ENCODE results near the gene RBM46.

Gene RBM46

DNA sequence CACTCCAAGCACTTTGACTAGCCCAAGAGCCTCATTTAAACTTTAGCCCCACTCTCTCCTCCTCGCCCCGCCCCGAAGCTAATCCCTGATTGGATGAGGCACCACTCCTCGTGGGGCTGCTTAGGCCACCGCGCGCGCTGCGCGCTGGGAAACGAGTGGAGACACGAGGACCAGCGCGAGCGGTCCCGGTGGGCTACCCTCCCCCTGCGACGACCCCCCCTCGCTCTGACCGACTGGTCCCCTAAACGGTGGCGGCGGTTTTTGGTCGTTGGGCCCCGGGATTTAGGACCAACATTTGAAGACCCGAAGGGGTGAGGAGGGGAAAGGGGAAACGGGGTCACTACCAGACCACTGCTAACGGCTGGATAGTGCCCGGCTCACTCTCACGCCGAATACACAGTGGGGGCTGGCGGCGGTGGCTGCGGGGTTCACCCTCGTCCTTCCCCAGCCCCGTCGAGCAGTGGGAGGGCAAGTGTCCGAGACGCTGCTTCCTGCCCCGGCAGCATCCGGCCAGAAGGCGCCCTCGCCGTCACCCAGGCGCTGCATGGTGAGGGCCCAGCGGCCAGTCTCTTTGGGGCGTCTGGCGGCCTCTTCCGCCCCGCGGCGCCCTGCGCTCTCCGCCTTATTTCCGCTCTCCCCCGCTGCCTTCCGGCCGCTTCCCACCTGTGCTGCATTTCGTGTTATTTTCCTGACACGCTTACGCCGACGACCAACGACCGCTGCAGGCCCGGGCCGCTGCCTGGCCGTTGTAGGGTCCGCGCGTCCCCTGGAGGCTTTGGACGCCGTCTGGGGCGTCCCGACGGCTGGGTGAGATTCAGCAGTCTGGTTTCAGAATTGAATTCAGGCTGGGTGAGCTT lies at the start of gene RBM46:
Gene RBM46, plus strand, starts transcription at position 147 of the 857 bp plus-strand sequence. CDS start 15,481 bp downstream, outside the sequence.
- DNase-seq, result no peak

- DNase-seq, result no peak
Measured at GRCh38 chr4:154731756-154732155, 49.3 kb upstream of the RBM46 start.

DNA sequence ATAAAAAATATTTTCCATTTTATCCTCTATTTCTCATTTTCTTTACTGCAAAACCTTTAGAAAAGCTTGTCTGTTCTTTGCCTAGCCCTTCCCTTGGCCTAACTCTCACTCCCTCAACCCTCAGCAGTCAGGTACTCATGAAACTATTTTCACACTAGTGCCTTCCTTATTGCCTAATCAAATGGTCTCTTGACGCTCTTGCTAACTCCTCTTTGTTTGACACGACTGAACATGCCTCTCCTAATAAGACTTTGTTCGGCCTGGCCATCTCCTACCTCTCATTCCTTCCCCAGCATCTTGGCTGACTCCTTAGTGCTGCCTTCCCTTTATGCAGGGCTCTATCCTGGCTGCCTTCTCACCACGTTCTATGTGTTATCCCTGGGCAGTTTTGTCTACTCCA lies 48.4 kb upstream of the RBM46 start:
- DNase-seq, result no peak

GRCh38 chr4:154736770-154737169 lies 44.3 kb upstream of the RBM46 start:
- no peak for DNase-seq

GRCh38 chr4:154738426-154738825 lies 42.6 kb upstream of the RBM46 start:
- no peak for DNase-seq

- no peak for DNase-seq
Measured at GRCh38 chr4:154739111-154739510, 42.0 kb upstream of the RBM46 start.

DNA sequence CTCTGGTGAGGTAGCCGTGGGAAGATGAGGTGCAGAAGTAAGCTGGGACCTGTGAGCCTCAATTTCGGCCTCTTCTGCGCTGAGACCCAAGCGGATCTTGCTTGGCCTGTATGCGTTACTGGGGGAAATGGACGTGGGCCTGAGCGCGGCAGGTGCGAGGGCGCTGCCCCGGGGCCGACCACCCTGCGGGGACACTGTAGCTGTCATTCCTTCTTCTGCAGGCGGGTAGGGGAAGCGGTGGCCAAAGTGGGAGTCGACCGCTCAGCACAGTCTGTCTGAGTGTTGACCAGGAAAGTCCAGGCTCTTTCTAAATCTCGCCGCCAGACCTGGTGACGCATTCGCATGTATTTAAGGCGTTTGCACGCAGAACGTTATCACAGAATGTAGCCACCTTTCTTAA lies 40.6 kb upstream of the RBM46 start:
- no peak for DNase-seq

DNA sequence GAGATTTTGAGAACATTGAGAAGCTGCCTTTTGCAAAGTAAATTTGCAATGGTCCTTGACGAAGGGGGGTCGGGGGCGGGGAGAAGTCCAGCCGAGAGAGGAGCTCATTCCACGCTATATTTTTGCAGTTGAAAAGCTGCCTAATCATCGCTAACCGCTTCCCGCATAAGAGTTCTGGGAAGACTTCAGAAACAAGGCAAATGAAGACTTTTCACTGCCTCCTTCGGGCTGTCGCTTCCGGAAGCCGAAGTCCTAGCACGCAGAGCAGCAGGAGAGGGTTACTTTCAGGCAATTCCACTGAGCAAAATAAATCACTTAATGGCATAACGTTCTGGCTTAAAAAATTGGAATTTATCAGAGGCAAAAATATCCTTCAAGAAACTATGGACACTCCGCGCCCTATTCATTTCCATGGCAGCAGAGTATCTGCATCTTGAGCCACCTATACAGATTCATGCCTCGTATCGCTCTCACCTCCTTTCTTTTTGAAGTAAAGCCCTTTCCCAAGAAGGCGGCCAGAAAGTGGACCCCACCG lies 39.9 kb upstream of the RBM46 start:
- no peak for DNase-seq

- DNase-seq, result no peak
Measured at GRCh38 chr4:154741922-154742850, 38.9 kb upstream of the RBM46 start.

GRCh38 chr4:154743683-154744340 lies 37.3 kb upstream of the RBM46 start, which contains the start of gene LRAT:
LRAT (plus strand) TSS chr4:154744000; CDS start chr4:154744327, 327 bp downstream.
- DNase-seq, result no peak

DNA sequence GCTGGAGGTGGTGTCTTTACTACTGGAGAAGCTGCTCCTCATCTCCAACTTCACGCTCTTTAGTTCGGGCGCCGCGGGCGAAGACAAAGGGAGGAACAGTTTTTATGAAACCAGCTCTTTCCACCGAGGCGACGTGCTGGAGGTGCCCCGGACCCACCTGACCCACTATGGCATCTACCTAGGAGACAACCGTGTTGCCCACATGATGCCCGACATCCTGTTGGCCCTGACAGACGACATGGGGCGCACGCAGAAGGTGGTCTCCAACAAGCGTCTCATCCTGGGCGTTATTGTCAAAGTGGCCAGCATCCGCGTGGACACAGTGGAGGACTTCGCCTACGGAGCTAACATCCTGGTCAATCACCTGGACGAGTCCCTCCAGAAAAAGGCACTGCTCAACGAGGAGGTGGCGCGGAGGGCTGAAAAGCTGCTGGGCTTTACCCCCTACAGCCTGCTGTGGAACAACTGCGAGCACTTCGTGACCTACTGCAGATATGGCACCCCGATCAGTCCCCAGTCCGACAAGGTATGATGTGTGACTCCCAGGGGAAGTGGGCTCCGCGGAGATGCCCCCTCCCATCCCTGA lies 36.6 kb upstream of the RBM46 start:
- DNase-seq, result no peak

DNA sequence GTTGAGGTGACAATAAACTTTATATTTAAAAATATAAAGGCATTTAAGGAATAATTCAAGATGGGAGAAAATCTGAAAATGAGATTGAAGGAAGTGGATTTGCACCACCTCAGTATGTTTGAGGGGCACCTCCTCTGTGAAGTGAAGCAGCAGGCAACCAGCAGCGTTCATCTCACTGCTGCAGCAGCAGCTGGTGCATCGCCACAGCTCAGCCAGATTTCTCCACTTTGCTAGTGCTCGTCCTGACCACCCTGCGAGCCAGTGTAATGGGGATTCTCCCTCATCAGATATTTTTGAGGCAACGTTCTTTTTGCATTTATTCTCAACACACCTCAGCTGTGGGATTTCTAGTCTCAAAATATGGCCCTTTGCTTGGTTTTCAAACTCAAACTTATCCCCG lies 23.4 kb upstream of the RBM46 start:
- no peak for DNase-seq

- no peak for DNase-seq
Measured at GRCh38 chr4:154760895-154761294, 20.2 kb upstream of the RBM46 start.

DNA sequence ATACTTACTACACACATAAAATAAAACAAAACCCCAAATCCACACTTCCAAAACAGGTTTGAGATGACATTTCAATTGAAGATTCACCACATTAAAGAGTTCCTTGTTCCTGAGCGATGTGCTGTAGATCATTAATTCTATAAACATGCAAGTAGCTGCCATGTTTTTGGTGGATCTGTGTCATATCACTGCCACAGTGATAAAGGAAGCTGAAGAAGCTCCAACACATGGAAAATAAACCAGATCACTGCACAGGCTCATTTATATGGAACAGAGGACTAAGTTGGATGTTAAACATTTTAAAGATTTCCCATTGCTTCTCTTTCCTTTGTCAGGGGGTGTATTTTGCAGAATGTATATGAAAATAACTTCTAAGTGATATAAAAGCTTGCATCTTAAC lies 2.8 kb upstream of the RBM46 start:
- DNase-seq, result no peak

DNA sequence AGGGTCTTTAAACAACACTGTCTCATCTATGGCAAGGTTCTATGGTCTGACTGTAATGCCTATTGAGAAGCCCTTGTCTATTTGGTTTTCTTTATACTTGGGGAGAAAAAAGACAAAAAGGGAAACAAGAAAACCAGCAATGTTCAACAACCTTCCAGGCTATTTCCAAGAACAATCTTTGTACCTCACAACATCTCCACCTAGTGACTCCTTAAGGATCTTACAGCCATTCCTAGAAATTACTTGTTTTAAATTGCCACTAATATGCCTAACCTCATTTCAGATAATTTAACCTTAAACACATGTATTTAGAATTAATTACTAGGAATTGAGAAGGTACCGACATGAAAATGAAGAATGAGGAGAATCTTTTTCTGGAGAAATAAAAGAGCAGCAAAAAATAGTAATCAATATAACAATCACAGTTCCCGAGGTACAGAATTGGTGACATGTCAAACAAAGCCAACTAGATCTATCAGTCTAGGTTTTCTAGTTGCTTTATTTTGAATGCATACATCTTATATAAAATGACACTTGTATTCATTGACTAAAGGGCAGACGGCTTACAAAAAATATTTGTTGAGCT lies 1.6 kb upstream of the RBM46 start:
- DNase-seq, result peak; percentile 4

- no peak for DNase-seq
Measured at GRCh38 chr4:154781983-154782293, 866 bp downstream of the RBM46 start.

- DNase-seq, result peak; percentile 15
Measured at GRCh38 chr4:154807042-154807630, 26.1 kb downstream of the RBM46 start.

- DNase-seq, result no peak
Measured at GRCh38 chr4:154818230-154818629, 37.2 kb downstream of the RBM46 start.

- no peak for DNase-seq
Measured at GRCh38 chr4:154822775-154823174, 41.7 kb downstream of the RBM46 start.

DNA sequence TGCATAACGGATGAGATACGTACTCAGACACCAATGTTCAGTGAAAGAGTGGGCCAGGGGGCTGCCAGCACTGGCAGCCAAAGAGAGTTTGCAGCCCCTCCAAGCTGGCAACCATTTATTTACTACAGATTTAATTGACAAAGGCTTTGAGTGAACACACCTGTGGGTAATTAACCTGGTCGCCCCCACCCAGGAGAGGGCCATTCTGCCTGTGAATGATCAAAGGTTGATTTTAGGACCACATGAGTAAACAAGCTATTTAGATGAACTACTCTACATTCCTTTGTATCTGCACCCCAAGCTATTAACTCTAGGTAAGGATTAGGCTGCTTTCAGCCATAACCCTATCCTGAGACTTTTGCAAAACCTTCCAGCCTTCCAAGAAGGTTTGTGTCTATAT lies 55.0 kb downstream of the RBM46 start:
- DNase-seq, result no peak

- DNase-seq, result no peak
Measured at GRCh38 chr4:154836513-154836912, 55.4 kb downstream of the RBM46 start.

DNA sequence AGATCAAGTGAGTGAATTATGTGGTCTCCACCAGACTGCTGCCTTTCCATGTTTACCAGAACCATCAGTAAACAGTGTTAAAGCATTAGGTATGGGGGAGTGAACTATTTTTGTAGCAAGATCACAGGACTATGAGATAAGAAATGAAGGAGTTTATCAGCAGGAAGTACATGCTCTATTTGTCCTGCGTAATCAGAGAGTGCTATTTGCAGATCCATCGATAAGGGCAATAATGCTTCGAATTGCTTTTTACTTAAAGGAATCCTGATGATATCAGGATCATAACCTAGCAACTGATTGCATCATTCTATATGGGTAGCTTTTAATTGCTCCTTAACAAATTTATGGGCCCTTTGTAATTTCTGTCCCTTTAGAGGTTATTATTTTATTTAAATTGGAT lies 57.1 kb downstream of the RBM46 start:
- no peak for DNase-seq

Data from NCI-H1092 treated with DMSO at 0.1 percent for 48 hours (cell line).